ENCODE results near the gene CDH4. TPM values are rescaled to one million over a fixed set of nuclear protein-coding genes. Genes with fewer than 3 reads are reported as not detected.

Gene CDH4
- total and polyA plus RNA-seq, 2 donors (not counting 3 experiments of a cell fraction or from before 2014, with no cell fraction given), result 0.17 to 0.51 TPM

DNA sequence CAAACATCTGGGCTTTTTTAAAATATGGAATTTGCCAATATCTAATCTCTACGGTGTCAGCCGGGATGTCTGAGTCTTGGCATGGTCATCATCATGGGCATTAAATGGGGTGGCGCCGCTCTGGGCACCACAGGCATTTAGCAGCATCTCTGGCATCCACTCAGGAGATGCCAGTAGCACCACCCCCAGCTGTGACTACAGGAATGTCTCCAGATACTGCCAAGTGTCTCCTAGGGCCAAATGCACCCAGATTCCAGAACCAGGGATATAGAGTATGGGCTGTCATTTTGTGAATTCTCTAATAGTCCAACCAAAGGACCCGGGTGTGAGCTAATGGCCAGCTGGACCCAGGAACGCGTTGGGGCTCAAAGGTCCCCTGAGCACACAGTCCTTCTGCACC is 452.6 kb downstream of the CDH4 start:
- Histone ChIP-seq H3K9me1 (replicated peaks; ENCODE audit: control insufficient read depth, extremely low read depth, insufficient read depth, low read length) (no peaks in the 10 kb centered on the region), H3K79me2 (ENCODE audit: control insufficient read depth, insufficient read depth, low read length) (no peaks in the 10 kb centered on the region), H3K9me3 (replicated peaks; ENCODE audit: control insufficient read depth, insufficient read depth, low read length) (peaks cover 2% of the 10 kb centered on the region), H3K4me1 (ENCODE audit: control insufficient read depth, extremely low read depth, insufficient read depth, low read length) (no peaks in the 10 kb centered on the region), H3K36me3 (ENCODE audit: control insufficient read depth in 2 of 2, extremely low read depth in 1 of 2, insufficient read depth in 2 of 2, low read length in 2 of 2) (no peaks in the 10 kb centered on the region), H2AFZ (ENCODE audit: low read depth, low read length) (no peak overlapping the region), H3K27ac (ENCODE audit: insufficient read depth, low read depth, low read length) (no peak overlapping the region), H4K20me1 (replicated peaks; ENCODE audit: control insufficient read depth, extremely low read depth, insufficient read depth, low read length) (no peaks in the 10 kb centered on the region), H3K27me3 (ENCODE audit: control insufficient read depth in 2 of 2, insufficient read depth in 2 of 2, low read length in 2 of 2) (no peaks in the 10 kb centered on the region), H3K4me3 (replicated peaks in 1 of 3; ENCODE audit: insufficient read depth in 1 of 3, low read depth in 1 of 3, low read length in 3 of 3) (no peak overlapping the region), H3K4me2 (ENCODE audit: insufficient read depth, low read length) (no peak overlapping the region), H3K9ac (replicated peaks; ENCODE audit: extremely low read depth, insufficient read depth, low read length) (no peak overlapping the region)
- intact Hi-C loops (cut with micrococcal nuclease), result no loop called here
- TF ChIP-seq JUN (IDR thresholded peaks at IDR 0.05; ENCODE audit: borderline replicate concordance, insufficient read depth, insufficient read length, low read depth), result no peak
- TF ChIP-seq FOS (IDR thresholded peaks at IDR 0.05; ENCODE audit: borderline replicate concordance, insufficient read depth, low read length), result no peak
- TF ChIP-seq GATA2 (IDR thresholded peaks at IDR 0.05; ENCODE audit: insufficient read depth, insufficient read length, low read depth, low read length), result no peak
- TF ChIP-seq CTCF (IDR thresholded peaks at IDR 0.05; ENCODE audit: extremely low read depth in 1 of 2, insufficient read depth in 1 of 2, low read depth in 1 of 2, low read length in 2 of 2), result no peak
- TF ChIP-seq, protein P1, sequence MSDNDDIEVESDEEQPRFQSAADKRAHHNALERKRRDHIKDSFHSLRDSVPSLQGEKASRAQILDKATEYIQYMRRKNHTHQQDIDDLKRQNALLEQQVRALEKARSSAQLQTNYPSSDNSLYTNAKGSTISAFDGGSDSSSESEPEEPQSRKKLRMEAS (IDR thresholded peaks at IDR 0.05; ENCODE audit: insufficient read depth, insufficient read length), result no peak
- TF ChIP-seq POLR2AphosphoS5 (IDR thresholded peaks at IDR 0.05; ENCODE audit: insufficient read depth, low read depth, low read length), result no peak
- TF ChIP-seq MYC (IDR thresholded peaks at IDR 0.05; ENCODE audit: low read depth, low read length), result no peak
- TF ChIP-seq POLR2A (IDR thresholded peaks at IDR 0.05; ENCODE audit: low read depth, low read length), result no peak
- no peak for TF ChIP-seq EZH2 (IDR thresholded peaks at IDR 0.05; ENCODE audit: borderline replicate concordance, low read depth, low read length, severe bottlenecking)
- FAIRE-seq, result no peak
- POLR2A ChIA-PET, result no interaction called here
- no TSS peak for BruUV-seq (replicated peaks)
- dilution Hi-C loops (cut with MboI; ENCODE audit: extremely low pct_ligation_motif_present, low sequenced_read_pairs), result no loop called here
- DNase-seq (ENCODE audit: low read depth, low spot score), result no peak
- CTCF ChIA-PET, result no interaction called here

Measured in endothelial cell of umbilical vein (primary cell).